ENCODE data around the gene ALDH3A1.

The ALDH3A1 gene

DNA sequence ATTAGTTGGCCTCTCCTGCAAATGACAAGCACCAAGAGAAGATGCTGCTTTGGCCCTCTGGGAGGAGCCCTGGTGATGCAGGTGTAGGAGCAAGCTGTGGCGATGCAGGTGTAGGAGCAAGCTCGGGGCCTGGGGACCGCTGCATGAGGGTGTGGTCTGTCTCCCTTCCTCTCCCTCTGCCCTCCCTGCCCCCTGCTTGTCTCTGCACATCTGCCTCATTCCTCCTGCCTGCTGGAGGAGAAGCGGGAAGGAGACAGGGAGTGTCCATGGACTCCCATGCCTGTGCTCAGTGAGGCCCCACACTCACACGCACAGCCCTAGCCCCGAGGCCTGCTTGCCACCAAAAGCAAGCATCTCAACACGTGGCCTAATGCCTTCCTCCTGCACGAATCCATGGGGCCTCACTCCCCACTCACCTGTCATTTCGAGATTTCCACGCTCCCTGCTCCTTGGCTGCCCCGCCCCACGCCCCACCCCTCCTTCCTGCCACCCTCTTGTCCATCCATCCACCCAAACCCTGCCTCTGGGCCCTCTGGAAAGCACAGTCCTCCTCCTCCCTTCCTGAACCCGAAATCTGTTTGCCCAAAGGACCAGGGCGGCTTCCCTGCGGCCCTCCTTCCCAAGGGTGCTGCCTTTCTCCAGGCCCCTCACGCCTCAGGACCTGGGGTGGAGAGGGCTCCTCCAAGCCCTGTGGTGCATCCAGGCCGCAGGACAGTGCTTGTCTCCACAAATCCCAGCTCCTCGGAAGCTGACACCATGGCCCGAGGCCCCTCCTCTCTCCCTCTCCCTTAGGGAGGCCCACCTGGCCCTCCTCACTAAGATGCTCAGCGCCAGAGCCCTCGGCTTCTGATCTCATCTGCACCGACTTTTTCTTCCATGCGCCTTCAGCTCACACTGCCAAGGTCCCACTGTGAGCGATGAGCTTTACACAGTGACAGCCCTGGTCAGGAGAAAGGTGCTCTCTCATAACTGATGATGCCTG is 11.8 kb upstream of the ALDH3A1 start:
- no peak for DNase-seq

DNA sequence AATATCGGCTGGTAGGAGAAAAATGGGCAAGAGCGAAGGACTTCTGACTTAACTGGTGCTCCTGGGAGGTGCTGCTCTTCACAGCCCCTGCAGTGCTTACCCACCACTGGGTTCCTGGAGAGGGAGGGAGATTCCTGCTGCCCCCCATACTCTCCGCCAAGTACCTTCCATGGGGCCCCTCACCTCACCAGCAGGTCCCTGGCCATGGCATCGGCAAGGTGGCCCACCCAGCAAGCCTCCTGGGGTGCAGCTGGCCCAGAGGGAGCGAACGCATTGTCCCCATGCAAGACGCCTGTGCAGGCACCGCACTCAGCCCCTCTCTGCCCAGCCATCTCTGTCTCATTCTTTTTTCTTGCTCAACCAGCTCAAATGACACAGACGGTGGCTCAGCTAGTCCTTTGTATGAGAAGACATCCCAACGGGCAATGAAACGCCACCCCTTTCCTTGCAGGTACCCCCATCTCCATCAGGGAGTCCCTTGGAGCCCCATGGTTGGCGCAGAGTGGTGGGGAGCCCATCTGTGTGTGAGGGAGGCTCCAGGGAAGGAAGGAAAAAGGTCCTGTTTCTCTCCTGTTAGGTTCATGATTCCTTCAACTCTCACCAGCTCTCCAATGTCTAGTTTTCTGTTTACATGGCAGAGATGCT is 9.6 kb upstream of the ALDH3A1 start:
- DNase-seq: no peak

- DNase-seq: no peak
These were observed 8.4 kb upstream of the ALDH3A1 start for GRCh38 chr17:19756546-19756945.

DNA sequence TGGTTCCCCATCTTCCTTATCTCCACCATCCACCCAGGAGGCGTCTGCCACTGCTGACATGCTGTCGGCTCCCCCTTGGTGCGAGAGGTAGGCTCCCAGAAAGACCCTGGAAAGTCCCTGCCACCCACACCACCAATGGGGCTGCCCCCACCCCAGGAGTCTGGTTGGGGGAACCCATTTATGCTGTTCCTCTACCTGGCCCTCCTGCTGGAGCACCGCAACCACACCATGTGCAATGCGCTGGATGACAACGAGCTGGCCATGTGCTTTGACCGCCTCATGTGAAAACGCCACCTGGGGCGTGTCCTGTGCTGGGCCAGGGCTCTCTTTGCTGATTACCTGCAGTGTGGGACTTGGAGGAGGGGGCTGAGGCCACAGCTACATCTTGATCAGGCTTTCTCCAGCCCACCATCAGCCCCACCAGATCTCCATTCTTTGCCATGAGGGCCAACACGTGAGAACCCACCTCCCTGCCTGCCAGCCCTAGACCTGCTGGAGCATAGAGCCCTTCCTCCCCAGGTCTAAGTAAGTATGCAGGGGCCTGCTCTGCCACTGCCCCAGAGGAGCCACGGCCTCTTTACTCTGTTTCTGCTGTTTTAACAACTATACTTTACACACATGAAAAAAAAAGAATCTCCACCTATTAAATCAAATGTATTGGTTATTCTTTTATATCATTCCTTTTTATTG is 7.9 kb upstream of the ALDH3A1 start:
- no peak for DNase-seq

DNA sequence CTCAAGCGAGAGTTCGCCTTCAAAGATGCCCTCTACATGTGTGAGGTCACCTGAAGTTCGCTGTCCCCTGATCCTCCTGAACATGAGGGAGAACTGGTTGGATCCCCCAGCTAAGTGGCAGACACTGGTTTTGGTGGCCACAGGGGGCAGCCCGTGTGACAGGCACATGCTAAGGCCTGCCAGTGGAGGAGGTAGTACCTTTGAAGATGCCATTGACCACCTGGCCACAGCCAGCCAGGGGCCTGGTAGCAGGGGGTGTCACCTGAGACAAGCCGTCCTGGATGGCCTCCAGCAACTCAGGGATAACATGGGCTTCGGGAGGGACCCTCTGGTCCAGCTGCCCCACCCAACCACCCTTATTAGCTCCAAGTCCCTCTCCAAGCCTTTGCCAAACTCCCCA is 7.3 kb upstream of the ALDH3A1 start:
- DNase-seq: no peak

- DNase-seq: no peak
These were observed 5.8 kb upstream of the ALDH3A1 start for GRCh38 chr17:19753661-19754463.

DNA sequence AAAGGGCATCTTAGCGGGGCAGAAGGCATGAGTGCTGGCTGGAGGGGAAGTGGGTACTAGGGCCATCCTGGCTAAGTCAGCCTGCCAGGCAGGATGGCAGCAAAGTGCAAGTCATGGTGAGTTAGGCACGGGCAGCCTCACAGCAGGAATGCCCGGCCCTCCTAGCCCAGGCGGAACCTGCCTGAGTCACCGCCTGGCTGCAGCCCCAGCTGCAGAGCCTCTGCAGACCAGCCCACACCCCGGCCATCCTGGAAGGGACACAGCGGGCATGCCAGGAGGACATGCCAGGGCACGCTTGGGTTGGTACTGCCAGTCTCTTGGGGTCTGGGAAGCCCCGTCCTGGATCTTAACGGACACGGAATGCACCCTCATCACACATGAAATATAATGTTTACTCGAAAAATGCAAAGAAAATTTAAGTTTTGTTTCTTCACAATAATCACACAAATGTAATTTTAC is 5.0 kb upstream of the ALDH3A1 start:
- DNase-seq: no peak

- no peak for DNase-seq
These were observed 4.3 kb upstream of the ALDH3A1 start for GRCh38 chr17:19752216-19753050.

DNA sequence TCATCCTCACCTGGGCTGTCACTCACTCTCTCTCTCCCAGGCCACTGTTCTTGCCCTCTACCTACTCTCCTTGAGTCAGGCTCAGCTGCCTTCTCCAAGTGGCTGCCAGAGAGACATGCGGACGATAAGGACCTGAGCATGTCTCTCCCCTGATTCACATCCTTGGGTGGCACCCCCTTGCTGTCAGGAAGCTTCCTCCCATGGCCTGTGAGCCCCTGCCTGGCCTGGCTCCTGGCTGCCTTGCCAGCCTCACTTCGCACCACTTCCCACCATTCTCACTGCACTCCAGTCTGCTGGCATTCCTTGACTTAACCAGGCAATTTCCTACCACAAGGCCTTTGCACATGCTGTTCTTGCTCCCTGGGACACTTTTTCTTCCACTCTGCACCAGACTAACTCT is 2.7 kb upstream of the ALDH3A1 start:
- no peak for DNase-seq

DNA sequence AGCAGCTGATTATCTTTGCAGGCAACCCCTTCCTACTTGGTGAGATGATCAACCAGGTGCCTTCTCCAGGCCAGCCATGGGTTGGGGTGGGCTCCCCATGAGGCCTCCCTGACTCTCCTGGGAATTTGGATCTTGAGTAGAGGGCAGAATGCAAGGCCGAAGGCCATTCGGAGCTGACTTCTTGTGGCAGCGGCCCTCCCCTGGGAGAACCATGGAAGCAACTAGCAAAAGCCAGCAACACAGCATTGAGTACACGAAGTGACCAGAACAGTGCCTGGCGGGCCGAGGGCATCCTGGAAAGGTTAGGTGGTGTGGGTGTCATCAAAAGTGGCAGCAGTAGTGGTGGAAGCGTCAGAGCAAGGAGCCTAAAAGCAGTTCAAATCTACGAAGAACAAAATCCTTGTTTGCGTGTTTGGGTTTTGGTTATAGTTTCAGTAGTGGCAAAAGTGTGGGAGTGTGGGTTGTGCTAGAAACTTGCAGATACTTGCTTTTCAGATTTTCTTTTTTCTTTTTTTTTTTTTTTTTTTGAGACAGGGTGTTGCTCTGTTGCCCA is 2.0 kb upstream of the ALDH3A1 start:
- no peak for DNase-seq

DNA sequence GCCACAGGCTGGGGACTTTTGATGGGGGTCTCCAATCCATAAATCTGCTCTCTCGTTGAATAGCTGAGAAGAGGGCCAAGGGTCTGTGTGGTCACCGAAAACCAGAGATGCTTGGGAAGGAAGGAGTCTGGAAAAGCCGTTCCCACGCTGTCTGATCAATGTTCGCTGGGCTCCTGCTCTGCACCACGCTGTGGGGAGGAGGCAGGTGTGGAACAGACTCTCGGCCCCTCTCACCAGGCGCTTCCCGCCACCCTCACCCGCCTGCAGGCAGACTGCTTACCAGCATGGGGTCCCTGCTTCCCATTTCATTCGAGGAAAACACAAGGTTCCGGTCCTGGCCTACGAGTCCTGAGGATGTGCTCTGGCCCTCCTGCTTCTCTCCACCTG is 702 bp upstream of the ALDH3A1 start:
- no peak for DNase-seq

- no peak for DNase-seq
These were observed 859 bp downstream of the ALDH3A1 start for GRCh38 chr17:19747159-19747719.

DNA sequence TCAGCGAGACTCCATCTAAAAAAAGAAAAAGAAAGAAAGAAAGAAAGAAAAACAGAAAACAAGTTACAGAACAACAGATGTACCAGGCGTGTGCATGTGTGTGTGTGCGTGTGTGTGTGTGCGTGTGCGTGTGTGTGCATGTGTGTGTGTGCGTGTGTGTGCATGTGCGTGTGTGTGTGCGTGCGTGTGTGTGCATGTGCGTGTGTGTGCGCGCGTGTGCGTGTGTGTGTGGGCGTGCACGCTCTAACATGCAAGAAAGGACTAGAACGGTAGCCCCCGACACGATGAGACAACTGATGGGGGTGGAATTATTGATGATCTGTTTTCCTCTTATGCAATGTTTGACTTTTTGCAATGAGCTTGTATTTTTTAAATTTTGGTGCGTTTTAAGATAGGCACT is 1.6 kb downstream of the ALDH3A1 start:
- DNase-seq: no peak

- DNase-seq: peak; percentile 58
These were observed 3.0 kb downstream of the ALDH3A1 start for GRCh38 chr17:19744922-19745757.

DNA sequence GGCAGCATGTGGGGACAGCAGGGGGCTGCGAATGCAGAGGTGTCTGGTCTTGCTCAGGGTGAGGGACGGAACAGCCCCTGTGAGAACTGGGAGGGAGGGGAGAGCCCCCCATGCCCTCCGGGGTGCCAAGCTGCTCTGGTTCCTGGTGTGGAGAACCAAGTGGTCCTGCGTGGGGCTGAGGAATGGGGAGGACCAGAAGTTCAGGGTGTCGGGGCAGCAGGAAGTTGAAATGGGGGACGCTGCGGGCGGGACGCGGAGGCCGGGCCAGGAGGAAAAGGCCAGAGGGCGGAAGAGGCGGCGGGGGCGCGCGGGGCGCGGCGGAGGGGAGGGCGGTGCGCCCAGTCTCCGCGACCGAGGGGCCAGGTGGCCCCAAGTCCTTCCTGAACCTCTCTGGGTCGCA is 3.6 kb downstream of the ALDH3A1 start:
- DNase-seq: no peak

DNA sequence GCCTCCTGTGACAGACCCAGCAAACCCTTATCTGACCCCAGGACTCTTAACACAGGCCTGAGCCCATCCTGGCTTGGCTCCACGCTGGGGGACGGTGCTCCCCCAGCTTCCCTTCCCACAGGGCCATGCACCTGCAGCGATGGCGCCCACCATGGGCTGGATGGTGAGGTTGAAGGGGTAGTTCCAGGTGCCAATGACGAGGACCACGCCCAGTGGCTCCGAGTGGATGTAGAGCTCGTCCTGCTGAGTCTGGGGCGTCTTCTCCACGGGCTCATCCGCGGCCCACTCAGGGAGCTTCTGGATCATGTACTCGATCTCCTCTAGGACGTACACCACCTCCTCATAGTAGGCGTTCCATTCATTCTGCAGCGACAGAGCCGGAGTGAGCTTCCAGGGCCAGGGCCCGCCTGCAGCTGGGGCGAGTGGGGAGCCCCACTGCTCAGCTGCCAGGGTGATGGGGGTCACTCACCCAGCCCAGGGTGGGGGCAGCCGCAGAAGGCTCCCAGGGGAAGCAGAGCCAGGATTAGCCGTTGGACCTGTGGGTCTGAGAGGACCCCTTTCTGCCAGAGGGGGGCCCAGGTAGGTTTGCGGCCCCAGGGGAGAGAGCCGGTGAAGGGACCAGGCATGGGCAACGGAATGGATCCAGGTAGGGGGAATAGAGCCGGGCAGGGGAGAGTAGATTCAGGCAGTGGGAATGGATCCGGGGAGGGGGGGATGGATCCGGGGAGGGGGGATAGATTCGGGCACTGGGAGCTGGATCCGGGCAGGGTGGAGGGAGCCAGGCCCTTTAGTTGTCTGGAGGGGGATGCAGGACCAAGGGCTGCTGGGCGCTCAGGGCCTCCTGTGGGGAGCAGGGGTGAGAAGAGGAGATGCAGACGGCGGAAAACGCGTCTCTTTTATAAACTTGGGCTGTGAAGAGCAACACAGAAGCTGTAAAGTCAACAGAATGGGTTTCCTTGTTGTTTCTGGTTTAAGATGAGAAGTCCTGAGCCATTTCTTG is 4.7 kb downstream of the ALDH3A1 start:
- no peak for DNase-seq

DNA sequence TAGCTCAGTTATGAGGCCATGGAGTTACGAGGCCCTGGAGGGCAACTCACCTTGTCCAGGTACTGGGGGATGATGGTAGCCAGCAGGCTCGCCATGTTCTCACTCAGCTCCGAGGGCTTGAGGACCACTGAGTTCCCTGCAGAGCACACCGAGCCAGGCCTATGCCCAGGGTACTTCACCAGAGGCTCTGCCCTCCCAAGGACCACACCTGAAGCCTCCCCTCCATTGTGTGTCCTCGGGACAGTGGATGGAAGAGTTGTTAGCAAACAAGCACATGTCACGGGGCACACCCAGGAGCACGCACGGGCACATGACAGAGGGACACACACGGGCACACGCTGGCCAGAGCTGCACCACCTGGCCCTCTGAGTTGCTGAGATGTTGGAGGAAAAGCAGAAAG is 5.6 kb downstream of the ALDH3A1 start:
- DNase-seq: no peak

GRCh38 chr17:19741832-19742457 is 6.2 kb downstream of the ALDH3A1 start:
- DNase-seq: no peak

All from activated gamma-delta T cell (primary cell).